Mononuclear cell (primary cell): ENCODE data around the gene ZNF586. TPM values are rescaled to one million over a fixed set of nuclear protein-coding genes. Genes with fewer than 3 reads are reported as not detected.
"Not testable (repeated sequence)": the region's sequence is repeated elsewhere in the genome, so short reads cannot be mapped to it uniquely, and the experiment has no call there.

ENCODE experiments used
- H3K27me3 ChIP-seq: 2 replicates; pipeline ENCODE4 v1.6.0; 2011; ENCODE audit warnings: low read length, control low read depth; ENCODE audit not compliant: insufficient read depth
- H3K4me1 ChIP-seq: 2 replicates; pipeline ENCODE4 v1.5.1; 2011; ENCODE audit warnings: mild to moderate bottlenecking, low read length, control low read depth; ENCODE audit not compliant: insufficient read depth
- H3K4me3 ChIP-seq: 2 replicates; pipeline ENCODE4 v1.5.1; 2011; ENCODE audit warnings: mild to moderate bottlenecking, low read length, moderate library complexity
- H3K9me3 ChIP-seq: 2 replicates; pipeline ENCODE4 v1.5.1; 2011; ENCODE audit warnings: low read depth, mild to moderate bottlenecking, control low read depth, low read length
- total RNA-seq: library from RNA; depleted of rRNA; stranded (reverse); fragments of >200 nt; gene quantifications from one replicate; pipeline ENCODE4 v1.2.3, GENCODE V29; 2012

The ZNF586 gene
- total RNA-seq, 1 donor: 56.8 TPM

DNA sequence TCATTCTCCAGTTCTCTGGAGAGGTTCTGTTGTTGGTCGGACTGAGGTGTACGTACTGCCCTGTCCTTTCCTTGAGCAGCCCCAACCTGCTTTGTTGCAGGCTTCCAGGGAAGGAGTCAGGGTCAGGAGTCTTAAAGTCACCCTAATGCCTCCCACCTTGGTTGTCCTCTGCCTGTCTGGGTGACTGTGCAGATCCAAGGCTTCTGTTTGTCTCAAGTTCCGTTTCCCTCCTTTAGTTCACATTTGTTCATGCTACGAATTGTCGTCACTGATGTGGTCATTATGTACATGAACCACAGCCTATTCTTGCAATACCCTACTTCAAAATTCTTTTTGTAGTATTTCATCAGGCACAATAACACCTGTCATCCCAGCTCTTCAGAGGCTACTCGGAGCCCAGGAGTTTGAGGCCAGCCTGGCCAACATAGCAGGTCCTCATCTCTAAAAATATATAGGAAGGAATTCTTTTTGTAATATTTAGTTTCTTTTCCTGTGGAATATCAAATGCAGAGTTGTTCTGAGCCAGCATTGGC lies 7.4 kb downstream of the ZNF586 start:
- Histone ChIP-seq H3K27me3 (no peaks in the 10 kb centered on the region), H3K4me1 (peaks cover 3% of the 10 kb centered on the region), H3K4me3 (no peak overlapping the region), H3K9me3 (peaks cover 62% of the 10 kb centered on the region)

DNA sequence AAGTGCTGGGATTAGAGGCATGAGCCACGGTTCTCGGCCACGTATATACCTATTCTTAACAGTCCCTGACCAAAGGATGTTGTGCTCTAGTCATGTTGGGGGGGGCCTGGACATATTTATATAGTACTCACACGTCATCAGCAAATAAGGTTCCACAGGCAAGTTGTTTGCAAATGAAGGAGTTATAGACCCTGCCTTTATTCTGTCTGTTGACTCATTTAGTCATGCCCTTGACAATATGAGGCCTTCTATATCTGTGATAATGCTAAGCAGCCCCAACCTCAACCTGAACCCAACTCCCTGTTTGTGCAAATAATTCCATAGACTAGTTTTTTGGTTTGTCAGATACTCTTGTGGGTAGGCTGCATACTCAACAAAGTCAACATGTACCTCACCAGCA lies 8.9 kb downstream of the ZNF586 start:
- no peak overlapping the region for H3K4me3 ChIP-seq

DNA sequence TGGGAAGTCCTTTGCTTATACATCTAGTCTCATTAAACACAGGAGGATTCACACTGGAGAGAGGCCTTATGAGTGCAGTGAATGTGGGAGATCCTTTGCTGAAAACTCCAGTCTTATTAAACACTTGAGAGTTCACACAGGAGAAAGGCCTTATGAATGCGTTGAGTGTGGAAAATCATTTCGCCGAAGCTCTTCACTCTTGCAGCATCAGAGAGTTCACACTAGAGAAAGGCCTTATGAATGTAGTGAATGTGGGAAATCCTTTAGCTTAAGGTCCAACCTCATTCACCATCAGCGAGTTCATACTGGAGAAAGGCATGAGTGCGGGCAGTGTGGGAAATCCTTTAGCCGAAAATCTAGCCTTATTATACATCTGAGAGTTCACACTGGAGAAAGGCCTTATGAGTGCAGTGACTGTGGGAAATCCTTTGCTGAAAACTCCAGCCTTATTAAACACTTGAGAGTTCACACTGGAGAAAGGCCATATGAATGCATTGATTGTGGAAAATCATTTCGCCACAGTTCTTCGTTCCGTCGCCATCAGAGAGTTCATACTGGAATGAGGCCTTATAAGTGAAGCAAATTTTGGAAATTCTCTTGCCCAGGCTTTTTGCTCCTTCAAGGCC lies 9.9 kb downstream of the ZNF586 start:
- Histone ChIP-seq H3K27me3 (no peaks in the 10 kb centered on the region), H3K4me3 (no peak overlapping the region), H3K9me3 (peaks cover 57% of the 10 kb centered on the region), H3K4me1 (no peaks in the 10 kb centered on the region)

More for the DNA sequence above, 8.9 kb downstream of the ZNF586 start:
- no peaks in the 10 kb centered on the region for H3K27me3 ChIP-seq
- peaks cover 57% of the 10 kb centered on the region for H3K9me3 ChIP-seq
- H3K4me1 ChIP-seq: no peaks in the 10 kb centered on the region

DNA sequence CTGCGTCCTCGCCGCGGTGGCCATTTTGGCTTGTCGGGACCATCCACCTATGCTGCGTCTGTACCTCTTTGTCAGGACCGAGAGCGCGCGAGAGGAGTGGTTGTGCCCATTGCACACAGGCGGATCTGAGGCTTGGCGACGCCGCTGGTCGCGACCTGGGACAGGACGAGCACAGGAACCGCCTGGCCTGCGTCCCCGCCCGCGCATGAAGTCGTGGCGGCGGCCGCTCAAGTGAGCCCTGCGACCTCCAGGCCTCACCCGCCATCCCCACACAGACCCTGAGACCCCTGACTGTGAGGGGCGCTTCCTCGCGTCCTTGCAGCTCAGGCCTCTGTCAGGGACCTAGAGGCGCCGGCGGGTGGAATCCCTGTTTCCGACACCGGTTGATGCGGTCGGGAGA lies 16.8 kb downstream of the ZNF586 start:
- peaks cover 30% of the 10 kb centered on the region for H3K9me3 ChIP-seq
- no peak overlapping the region for H3K4me3 ChIP-seq
- no peaks in the 10 kb centered on the region for H3K27me3 ChIP-seq
- no peaks in the 10 kb centered on the region for H3K4me1 ChIP-seq

DNA sequence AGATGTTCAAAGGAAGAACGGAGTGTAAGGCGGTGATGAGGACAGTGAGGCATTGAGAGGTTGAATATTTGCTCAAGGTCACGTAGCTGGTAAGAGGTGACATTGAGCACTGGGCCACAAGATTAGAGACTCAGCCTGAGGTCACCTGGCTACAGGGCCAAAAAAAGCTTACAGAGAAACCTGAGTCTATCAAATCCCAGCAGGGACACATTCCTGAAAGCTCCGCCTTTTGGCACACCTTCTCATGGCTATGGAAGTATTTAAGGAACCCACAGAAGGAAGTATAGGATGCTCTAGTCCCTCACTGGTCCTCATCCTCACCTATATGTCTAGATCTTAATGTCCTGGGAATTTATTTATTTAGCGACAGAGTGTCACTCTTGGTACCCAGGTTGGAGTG lies 17.4 kb downstream of the ZNF586 start:
- Histone ChIP-seq H3K4me3 (no peak overlapping the region), H3K27me3 (no peaks in the 10 kb centered on the region), H3K4me1 (no peaks in the 10 kb centered on the region), H3K9me3 (peaks cover 23% of the 10 kb centered on the region)

DNA sequence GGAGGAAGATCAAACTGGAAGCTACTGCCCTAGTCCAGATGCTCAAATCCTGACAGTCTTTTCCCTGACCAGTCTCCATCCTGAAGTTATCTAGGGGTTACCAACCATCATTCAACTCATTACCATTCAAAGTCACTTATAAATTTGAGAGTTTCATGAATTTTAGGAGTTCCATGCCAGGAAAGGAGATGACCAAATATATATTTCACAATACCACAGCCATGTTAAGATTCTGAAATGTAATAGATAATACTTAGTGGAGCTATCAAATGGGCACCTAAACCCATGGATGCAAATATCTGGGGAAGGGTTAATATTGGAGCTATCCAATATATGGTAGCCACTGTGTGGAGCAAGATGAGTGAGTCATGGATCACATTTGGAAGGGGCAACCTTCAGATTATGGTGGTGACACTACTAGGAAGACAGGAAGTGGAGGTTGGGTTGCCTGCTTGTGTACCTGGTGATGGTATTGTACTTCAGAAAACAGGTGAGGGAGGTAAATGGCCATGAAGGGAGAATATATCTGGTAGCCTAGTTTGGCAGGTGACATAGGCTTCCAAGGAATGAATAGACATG lies 18.7 kb downstream of the ZNF586 start:
- Histone ChIP-seq H3K4me3 (no peak overlapping the region), H3K27me3 (no peaks in the 10 kb centered on the region), H3K9me3 (peaks cover 23% of the 10 kb centered on the region), H3K4me1 (no peaks in the 10 kb centered on the region)

DNA sequence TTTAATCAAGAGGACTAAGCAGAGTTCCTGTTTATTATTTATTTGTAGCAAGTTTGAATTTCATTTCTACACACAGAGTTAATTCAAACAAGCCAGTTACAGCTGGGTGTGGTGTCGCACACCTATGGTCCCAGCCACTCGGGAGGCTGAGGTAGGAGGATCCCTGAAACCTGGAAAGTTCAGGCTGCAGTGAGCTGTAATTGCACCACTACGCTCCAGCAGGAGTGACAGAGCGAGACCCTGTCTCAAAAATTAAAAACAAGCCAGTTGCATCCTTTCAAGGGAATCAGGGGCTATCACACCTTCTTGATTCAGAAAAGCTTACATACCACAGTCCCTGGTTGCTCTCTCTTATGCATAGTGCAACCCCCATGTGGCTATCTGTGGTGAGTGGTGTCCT lies 19.8 kb downstream of the ZNF586 start:
- Histone ChIP-seq H3K9me3 (peaks cover 23% of the 10 kb centered on the region), H3K4me3 (no peak overlapping the region), H3K27me3 (no peaks in the 10 kb centered on the region), H3K4me1 (no peaks in the 10 kb centered on the region)

DNA sequence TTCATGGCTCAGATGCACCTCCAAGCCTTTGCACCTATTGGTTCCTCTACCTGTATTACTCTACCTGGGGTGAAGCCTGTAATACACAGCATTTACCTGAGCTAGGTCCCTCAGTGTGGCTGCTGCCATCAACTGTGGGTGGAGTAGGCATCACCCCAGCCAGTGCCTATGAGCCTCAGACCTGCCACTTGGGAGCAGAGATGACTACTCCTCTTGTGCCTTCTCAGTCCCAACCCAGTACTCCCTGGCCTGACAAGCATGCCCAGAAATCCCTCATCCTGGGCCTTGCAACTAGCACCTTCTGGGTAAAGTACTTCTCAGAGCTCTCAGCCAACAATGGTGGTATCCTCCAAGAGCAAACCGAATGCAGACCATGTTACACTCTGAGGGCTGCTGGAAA lies 27.1 kb downstream of the ZNF586 start:
- H3K9me3 ChIP-seq, H3K27me3 ChIP-seq, H3K4me3 ChIP-seq, H3K4me1 ChIP-seq: not testable (repeated sequence)

DNA sequence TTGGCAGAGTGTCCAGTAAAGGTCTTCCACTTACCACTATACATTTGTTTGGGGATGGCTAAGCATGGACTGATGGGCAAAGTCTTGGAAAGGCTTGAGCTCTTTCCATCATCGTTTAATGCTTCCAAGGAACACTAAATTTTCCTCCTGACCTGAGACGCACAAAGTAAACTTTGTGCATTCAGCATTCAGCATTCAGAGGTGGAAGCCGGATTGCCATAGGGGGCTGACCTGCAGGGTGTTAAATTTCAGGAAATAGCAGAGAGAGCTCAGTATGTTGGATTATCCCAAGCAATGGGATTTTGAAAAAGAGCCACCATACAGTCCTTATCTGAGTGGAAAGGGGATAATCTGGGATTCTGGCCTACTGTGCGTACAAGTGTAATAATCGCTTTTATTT lies 31.2 kb downstream of the ZNF586 start:
- H3K9me3 ChIP-seq: no peaks in the 10 kb centered on the region
- H3K4me1 ChIP-seq: peaks cover 28% of the 10 kb centered on the region
- no peak overlapping the region for H3K4me3 ChIP-seq
- H3K27me3 ChIP-seq: no peaks in the 10 kb centered on the region

DNA sequence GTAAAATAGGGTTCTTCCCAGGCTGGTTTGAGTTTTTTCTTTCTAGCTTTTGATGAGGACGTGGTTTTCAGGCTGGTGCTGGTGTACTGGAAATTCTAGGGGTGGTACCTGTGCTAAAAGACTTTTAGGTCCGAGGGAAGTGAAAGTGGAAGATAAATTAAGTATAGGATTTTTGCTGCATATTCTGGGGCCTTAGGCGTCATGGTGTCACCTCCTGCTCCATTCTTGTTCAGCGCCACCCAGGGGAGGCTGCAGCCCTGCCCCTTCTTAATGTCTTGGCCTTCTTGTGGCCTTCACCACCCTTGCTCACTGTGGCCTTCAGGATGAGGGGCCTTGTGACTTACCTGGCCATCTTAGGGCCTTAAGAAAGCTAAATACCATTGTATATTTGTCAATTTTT lies 32.8 kb downstream of the ZNF586 start:
- Histone ChIP-seq H3K4me1 (peaks cover 28% of the 10 kb centered on the region), H3K27me3 (no peaks in the 10 kb centered on the region), H3K4me3 (no peak overlapping the region), H3K9me3 (no peaks in the 10 kb centered on the region)

DNA sequence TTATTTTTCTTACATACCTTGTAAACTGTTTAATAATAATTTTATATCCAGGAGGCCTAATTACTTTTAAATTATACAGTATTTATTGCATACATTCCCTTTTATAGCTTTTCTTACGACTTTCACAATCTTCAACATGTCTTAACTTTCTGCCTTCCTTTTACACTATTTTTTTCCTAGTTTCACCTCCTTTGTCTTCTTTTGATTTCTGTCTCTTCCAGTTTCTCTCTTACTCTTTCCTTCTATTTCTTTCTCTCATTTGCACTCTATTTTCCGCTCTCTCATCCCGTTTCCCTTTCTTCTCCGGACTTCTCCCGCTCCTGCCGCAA lies 33.8 kb downstream of the ZNF586 start:
- Histone ChIP-seq H3K4me1 (peaks cover 24% of the 10 kb centered on the region), H3K9me3 (no peaks in the 10 kb centered on the region), H3K4me3 (peak overlapping the region; percentile 27), H3K27me3 (no peaks in the 10 kb centered on the region)

DNA sequence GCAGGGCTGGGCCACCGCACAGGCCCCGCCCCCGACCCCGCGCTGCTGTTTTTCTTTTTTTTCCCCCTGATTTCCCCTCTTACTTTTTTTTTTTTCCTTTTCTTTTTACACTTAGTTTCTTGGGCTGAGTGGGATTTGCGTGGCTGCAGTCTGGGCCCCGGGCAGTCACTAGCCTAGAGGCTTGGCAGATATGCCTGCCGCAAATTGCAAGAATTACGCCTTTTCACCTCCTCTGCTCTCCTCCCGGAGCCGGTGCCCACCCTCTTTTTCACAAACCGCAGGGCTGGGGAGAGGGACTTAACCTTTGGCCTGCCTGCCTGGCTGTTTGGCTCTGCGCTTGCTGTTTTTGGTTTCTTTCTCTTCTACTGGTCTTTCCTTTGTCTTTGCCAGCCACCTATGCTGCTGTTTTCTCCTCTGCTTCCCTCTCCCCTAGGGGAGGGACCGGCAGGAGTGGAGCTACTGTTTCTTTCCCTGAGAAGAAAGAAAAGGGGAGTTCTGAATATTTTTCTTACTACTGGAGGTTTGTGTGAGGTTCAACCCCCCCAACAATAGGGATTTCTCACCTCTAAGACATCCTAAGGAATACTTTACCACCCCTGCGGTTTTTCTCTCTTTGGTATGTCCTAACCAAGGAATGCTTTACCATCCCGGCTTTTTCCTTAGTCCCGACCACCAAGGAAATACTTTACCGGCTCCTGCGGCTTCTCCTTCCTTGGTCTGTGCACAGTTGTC lies 34.3 kb downstream of the ZNF586 start:
- Histone ChIP-seq H3K4me1 (peaks cover 21% of the 10 kb centered on the region), H3K27me3 (no peaks in the 10 kb centered on the region), H3K4me3 (peak overlapping the region; percentile 27), H3K9me3 (no peaks in the 10 kb centered on the region)

DNA sequence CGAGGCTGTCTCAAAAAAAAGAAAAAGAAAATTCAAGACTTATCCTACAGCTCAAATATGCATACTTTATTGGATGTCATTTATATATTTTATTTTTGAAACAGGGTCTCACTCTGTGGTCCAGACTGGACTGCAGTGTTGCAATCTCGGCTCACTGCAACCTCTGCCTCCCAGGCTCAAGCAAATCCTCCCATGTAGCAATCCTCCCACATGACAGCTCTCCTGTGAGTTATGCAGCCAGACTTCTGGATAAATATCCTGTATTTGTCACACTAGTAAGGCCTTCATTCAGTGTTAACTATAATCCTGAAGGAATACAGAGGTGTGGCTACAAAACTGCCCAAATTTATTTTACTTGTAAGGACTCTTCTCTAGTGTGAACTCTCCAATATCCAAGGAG lies 38.1 kb downstream of the ZNF586 start:
- no peaks in the 10 kb centered on the region for H3K9me3 ChIP-seq

DNA sequence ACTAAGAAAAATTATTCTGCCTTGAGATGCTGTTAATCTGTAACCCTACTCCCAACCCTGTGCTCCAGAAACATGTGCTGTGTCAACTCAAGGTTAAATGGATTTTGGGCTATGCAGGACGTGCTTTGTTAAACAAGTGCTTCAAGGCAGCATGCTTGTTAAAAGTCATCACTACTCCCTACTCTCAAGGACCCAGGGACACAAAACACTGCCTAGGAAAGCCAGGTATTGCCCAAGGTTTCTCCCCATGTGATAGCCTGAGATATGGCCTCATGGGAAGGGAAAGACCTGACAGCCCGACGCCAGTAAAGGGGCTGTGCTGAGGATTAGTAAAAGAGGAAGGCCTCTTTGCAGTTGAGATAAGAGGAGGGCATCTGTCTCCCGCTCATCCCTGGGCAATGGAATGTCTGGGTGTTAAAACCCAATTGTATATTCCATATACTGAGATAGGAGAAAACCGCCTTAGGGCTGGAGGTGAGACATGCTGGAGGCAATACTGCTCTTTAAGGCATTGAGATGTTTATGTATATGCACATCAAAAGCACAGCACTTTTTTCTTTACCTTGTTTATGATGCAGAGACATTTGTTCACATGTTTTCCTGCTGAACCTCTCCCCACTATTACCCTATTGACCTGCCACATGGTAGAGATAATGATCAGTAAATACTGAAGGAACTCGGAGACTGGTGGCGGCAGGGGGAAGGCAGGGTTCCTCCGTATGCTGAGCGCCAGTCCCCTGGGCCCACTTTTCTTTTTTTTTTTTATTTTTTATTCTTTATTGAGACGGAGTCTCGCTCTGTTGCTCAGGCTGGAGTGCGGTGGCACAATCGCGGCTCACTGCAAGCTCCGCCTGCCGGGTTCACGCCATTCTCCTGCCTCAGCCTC lies 41.2 kb downstream of the ZNF586 start:
- not testable (repeated sequence) for H3K27me3 ChIP-seq, H3K9me3 ChIP-seq, H3K4me3 ChIP-seq
- peaks cover 33% of the 10 kb centered on the region for H3K4me1 ChIP-seq

More for the DNA sequence above, 38.1 kb downstream of the ZNF586 start:
- peaks cover 21% of the 10 kb centered on the region for H3K4me1 ChIP-seq
- no peaks in the 10 kb centered on the region for H3K27me3 ChIP-seq
- no peak overlapping the region for H3K4me3 ChIP-seq

DNA sequence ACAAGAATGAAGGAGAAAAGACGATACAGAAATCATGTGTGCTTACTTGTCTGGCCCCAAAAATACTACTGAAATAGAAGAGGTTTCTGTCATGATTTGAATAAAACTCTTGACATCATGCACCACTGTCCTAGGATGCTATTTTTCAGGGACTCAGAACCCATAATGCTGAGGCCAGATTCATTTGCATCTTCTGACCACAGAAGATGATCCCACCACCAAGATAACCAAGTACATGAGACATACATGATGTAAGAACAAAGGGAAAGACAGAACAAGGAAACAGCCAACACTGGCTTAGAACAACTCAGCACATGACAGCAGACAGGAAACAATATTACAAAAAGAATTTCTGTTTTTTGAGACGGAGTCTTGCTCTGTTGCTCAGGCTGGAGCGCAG lies 42.8 kb downstream of the ZNF586 start:
- H3K4me1 ChIP-seq: peaks cover 33% of the 10 kb centered on the region
- no peaks in the 10 kb centered on the region for H3K9me3 ChIP-seq
- no peaks in the 10 kb centered on the region for H3K27me3 ChIP-seq
- no peak overlapping the region for H3K4me3 ChIP-seq
